Tibial artery (tissue), 4 donors: ENCODE measurements around the gene GABBR2.
A peak's percentile ranks its signal among the peaks of the same experiment; 100 is the strongest.

ENCODE experiments used
- DNase-seq, 2 donors: peaks; one replicate each; pipeline ENCODE4 v3.0.0-alpha.2; 2019
- H3K27ac ChIP-seq, 2 donors: fragments of 200-600 bp; sonication (generic) in 1 of 2; 1 replicate in 1 of 2; 2 replicates in 1 of 2; pipeline ENCODE4 v1.5.1; 2018 to 2019; ENCODE audit warnings: mild to moderate bottlenecking in 1 of 2
- H3K27me3 ChIP-seq, 2 donors: fragments of 200-600 bp; sonication (generic) in 1 of 2; one replicate each; pipeline versions ENCODE4 v1.5.1 to v1.6.0; 2016 to 2019
- H3K36me3 ChIP-seq, 3 donors: fragments of 200-600 bp; sonication (generic) in 2 of 3; one replicate each; pipeline ENCODE4 v1.5.1; 2016 to 2019; ENCODE audit warnings: mild to moderate bottlenecking in 2 of 3
- H3K4me1 ChIP-seq, 4 donors: fragments of 200-600 bp; sonication (generic) in 2 of 4; 1 replicate in 3 of 4; 2 replicates in 1 of 4; pipeline ENCODE4 v1.5.1; 2016 to 2019
- H3K4me3 ChIP-seq, 2 donors: fragments of 200-600 bp; sonication (generic) in 1 of 2; 1 replicate in 1 of 2; 2 replicates in 1 of 2; pipeline ENCODE4 v1.5.1; 2018 to 2019; ENCODE audit warnings: mild to moderate bottlenecking in 2 of 2
- H3K9me3 ChIP-seq, 3 donors: fragments of 200-600 bp; sonication (generic) in 1 of 3; one replicate each; pipeline ENCODE4 v1.5.1; 2016 to 2019
- intact Hi-C: fragments of 100-400 bp; cut with DNase I; formaldehyde crosslinking; loops from one replicate; pipeline ENCODE4 v1.15.0; 2023; ENCODE audit warnings: low total_unique reads
- TF ChIP-seq, protein P1 (sequence below), 2 experiments: fragments of 200-600 bp in 1 of 2; fragments of 450-650 bp in 1 of 2; IDR thresholded peaks; one replicate each; pipeline ENCODE4 v1.5.1; 2017 to 2019; ENCODE audit warnings: antibody characterized with exemption in 2 of 2, mild to moderate bottlenecking in 1 of 2, moderate library complexity in 1 of 2

Gene GABBR2

DNA sequence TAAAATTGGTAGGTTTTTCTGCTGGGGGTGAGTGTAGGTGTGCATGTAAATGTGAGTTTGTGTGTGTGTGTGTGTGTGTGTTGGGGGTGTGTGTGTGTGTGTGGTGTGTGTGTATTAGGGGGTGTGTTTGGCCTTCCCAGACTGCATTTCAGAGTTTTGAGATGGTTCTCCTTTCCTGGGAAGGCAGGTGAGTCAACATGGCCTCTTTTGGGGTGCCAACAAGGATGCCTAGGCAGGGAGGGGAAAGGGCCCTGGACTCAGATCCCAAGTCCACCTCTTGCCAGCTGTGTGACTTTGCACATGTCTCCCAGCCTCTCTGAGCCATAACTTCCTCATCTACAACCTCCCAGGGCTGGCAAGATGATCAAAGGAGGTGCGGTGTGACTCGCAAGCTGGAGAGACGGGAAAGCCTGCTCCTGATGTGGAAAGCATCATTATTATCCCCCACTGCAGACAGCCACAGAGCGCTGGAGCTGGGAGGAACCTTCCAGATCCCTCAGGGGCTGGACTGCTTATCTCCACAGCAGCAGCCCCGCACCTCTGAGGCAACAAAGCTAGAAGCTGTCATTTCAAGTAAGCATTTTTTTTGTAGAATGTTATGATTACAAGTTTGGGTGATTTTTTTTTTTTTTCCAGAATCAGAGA, 389.8 kb downstream of the GABBR2 start:
- Histone ChIP-seq H3K27ac (no peak overlapping the region), H3K36me3 (no peaks in the 10 kb centered on the region), H3K4me1 (no peaks in the 10 kb centered on the region), H3K9me3 (no peaks in the 10 kb centered on the region), H3K4me3 (no peak overlapping the region), H3K27me3 (peaks cover 0 to 6% of the 10 kb centered on the region in 2 donors)
- TF ChIP-seq, protein P1, sequence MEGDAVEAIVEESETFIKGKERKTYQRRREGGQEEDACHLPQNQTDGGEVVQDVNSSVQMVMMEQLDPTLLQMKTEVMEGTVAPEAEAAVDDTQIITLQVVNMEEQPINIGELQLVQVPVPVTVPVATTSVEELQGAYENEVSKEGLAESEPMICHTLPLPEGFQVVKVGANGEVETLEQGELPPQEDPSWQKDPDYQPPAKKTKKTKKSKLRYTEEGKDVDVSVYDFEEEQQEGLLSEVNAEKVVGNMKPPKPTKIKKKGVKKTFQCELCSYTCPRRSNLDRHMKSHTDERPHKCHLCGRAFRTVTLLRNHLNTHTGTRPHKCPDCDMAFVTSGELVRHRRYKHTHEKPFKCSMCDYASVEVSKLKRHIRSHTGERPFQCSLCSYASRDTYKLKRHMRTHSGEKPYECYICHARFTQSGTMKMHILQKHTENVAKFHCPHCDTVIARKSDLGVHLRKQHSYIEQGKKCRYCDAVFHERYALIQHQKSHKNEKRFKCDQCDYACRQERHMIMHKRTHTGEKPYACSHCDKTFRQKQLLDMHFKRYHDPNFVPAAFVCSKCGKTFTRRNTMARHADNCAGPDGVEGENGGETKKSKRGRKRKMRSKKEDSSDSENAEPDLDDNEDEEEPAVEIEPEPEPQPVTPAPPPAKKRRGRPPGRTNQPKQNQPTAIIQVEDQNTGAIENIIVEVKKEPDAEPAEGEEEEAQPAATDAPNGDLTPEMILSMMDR (IDR thresholded peaks at IDR 0.05), result no peak
- no peak for DNase-seq
- intact Hi-C loops, result loop anchor here (5.0 kb wide), 1 partner anchor 453 kb away; no protein-coding TSS in a partner anchor

GRCh38 chr9:98318041-98318790, 390.5 kb downstream of the GABBR2 start:
- intact Hi-C loops, result loop anchor here (5.0 kb wide), 1 partner anchor 454 kb away; no protein-coding TSS in a partner anchor
- TF ChIP-seq, protein P1 (IDR thresholded peaks at IDR 0.05), result no peak

GRCh38 chr9:98317134-98317857, 391.4 kb downstream of the GABBR2 start:
- no peaks in the 10 kb centered on the region for H3K36me3 ChIP-seq
- TF ChIP-seq, protein P1 (IDR thresholded peaks at IDR 0.05), result no peak
- H3K27ac ChIP-seq, result no peak overlapping the region
- H3K27me3 ChIP-seq, result peaks cover 0 to 6% of the 10 kb centered on the region in 2 donors
- H3K4me1 ChIP-seq, result no peaks in the 10 kb centered on the region
- no peak for DNase-seq
- intact Hi-C loops, result loop anchor here (5.0 kb wide), 1 partner anchor 455 kb away; no protein-coding TSS in a partner anchor
- no peaks in the 10 kb centered on the region for H3K9me3 ChIP-seq
- H3K4me3 ChIP-seq, result no peak overlapping the region

More at GRCh38 chr9:98318041-98318790, 390.5 kb downstream of the GABBR2 start:
- Histone ChIP-seq H3K9me3 (no peaks in the 10 kb centered on the region), H3K4me1 (no peaks in the 10 kb centered on the region), H3K36me3 (no peaks in the 10 kb centered on the region), H3K4me3 (no peak overlapping the region), H3K27ac (no peak overlapping the region), H3K27me3 (peaks cover 0 to 6% of the 10 kb centered on the region in 2 donors)
- no peak for DNase-seq

DNA sequence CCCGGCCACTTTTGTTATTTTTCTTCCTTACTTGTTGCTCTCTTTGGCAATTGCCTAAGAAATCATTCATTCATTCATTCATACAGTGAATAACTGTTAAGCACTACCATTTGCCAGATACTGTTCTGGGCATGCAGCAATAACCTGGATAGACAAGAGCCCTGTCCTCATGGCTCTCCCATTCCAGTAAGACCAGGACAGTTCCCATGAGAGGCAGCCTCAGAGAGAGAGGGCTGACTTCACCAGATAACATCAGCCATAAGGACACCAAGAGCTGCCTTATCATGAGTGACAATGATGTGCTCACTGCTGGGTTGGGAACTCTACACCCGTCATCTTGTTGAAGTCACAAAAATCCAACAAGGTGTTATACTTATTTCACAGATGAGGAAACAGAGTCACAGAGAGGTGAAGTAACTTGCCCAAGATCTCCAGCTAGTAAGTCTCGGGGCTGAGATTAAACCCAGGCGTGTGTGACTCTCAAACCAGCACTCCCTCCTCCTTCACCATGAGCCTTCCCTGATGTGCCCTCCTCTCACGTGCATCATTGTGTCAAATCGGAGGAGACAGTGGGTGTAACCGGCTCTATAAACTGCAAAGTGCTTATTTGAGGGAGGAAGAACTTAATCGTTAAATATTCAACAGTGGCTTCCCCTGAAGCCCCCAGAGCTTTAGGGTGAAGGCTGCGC, 392.1 kb downstream of the GABBR2 start:
- intact Hi-C loops, result loop anchor here (5.0 kb wide), 1 partner anchor 456 kb away; no protein-coding TSS in a partner anchor
- no peak overlapping the region for H3K27ac ChIP-seq
- no peaks in the 10 kb centered on the region for H3K4me1 ChIP-seq
- H3K36me3 ChIP-seq, result no peaks in the 10 kb centered on the region
- DNase-seq, result no peak
- peaks cover 0 to 6% of the 10 kb centered on the region in 2 donors for H3K27me3 ChIP-seq
- TF ChIP-seq, protein P1 (IDR thresholded peaks at IDR 0.05), result no peak
- H3K9me3 ChIP-seq, result no peaks in the 10 kb centered on the region
- H3K4me3 ChIP-seq, result no peak overlapping the region

DNA sequence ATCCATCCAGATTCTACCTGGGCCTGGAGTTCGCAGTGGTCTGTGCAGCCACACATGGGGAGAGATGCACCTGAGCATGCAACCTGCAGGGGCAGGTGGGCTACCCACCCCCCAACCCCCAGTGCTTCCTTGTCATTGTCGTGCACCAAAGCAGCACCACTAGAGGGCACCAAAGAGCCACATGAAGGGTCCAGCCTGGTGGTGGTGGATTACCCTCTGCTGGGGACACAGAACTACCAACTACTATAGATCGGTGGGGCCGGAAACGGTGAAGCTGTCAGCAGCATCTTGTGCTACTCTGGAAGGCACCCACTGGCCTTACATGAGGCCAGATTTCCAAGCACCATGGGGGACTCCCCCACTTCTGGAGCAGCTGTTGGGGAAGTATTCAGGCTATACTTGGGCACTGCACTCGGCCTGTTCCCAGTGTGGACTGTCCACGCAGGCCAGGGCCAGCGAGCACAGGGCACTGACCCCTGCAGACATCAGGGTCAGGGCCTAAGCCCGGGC, 393.1 kb downstream of the GABBR2 start:
- TF ChIP-seq, protein P1 (IDR thresholded peaks at IDR 0.05), result peak; percentile 73 to 84
- Histone ChIP-seq H3K4me3 (no peak overlapping the region), H3K36me3 (no peaks in the 10 kb centered on the region), H3K4me1 (no peaks in the 10 kb centered on the region), H3K27me3 (peaks cover 0 to 6% of the 10 kb centered on the region in 2 donors), H3K9me3 (no peaks in the 10 kb centered on the region), H3K27ac (no peak overlapping the region)
- intact Hi-C loops, result loop anchor here (5.0 kb wide), 1 partner anchor 457 kb away; no protein-coding TSS in a partner anchor
- peak; percentile 74 to 75 for DNase-seq
